ENCODE results near the gene MRPS5. TPM values are rescaled to one million over a fixed set of nuclear protein-coding genes. Genes with fewer than 3 reads are reported as not detected.

Gene MRPS5
- total RNA-seq, 1 experiment from 2014 or later: 107 TPM

GRCh38 chr2:95062242-95063085 lies 59.1 kb downstream of the MRPS5 start:
- Histone ChIP-seq H3K4me1 (ENCODE audit: insufficient read depth, low read length) (peaks cover 49% of the 10 kb centered on the region), H3K9ac (ENCODE audit: low read length) (no peak overlapping the region), H4K20me1 (ENCODE audit: low read length) (no peaks in the 10 kb centered on the region), H3K27me3 (ENCODE audit: low read length) (no peaks in the 10 kb centered on the region), H3K4me2 (ENCODE audit: low read length) (peak overlapping the region; percentile 17; the same call in 1 of the 2 replicates), H3K9me2 (replicated peaks; ENCODE audit: low read length) (no peaks in the 10 kb centered on the region), H3K36me3 (ENCODE audit: low read depth, low read length) (no peaks in the 10 kb centered on the region), H2AFZ (ENCODE audit: low read length) (peak overlapping the region; percentile 53; the same call in 1 of the 2 replicates), H3K27ac (ENCODE audit: low read length) (no peak overlapping the region), H3F3A (ENCODE audit: low read length, unreplicated experiment) (no peaks in the 10 kb centered on the region), H3K79me2 (ENCODE audit: low read length) (no peaks in the 10 kb centered on the region), H3K9me3 (ENCODE audit: low read length) (no peaks in the 10 kb centered on the region), H3K4me3 (ENCODE audit: low read length) (no peak overlapping the region)
- ChIA-PET CTCF (interaction anchor here (0.6 to 1.4 kb wide), 3 partner anchors 14 to 19 kb away, joined by 3 to 6 read pairs (median 3); no protein-coding TSS in a partner anchor), POLR2A (ENCODE audit: unreplicated experiment) (no interaction called here)
- DNase-seq: peak; percentile 56
- intact Hi-C loops (cut with micrococcal nuclease): loop anchor here (5.0 kb wide), 1 partner anchor 40 kb away; no protein-coding TSS in a partner anchor
- TF ChIP-seq CTCF (conservative IDR thresholded peaks at IDR 0.05; ENCODE audit: low read depth, low read length) (no peak), EZH2 (IDR thresholded peaks at IDR 0.05; ENCODE audit: low read length, unreplicated experiment) (no peak), EZH2phosphoT487 (IDR thresholded peaks at IDR 0.05; ENCODE audit: borderline replicate concordance, low read length) (no peak)
- peak; percentile 55 for ATAC-seq
- BruUV-seq (replicated peaks): no TSS peak

- TF ChIP-seq CTCF (conservative IDR thresholded peaks at IDR 0.05; ENCODE audit: low read depth, low read length): no peak
- no peak for TF ChIP-seq EZH2 (IDR thresholded peaks at IDR 0.05; ENCODE audit: low read length, unreplicated experiment)
- no peak for TF ChIP-seq EZH2phosphoT487 (IDR thresholded peaks at IDR 0.05; ENCODE audit: borderline replicate concordance, low read length)
- H3K79me2 ChIP-seq (ENCODE audit: low read length): no peaks in the 10 kb centered on the region
- no peak overlapping the region for H3K9ac ChIP-seq (ENCODE audit: low read length)
- ChIA-PET POLR2A (ENCODE audit: unreplicated experiment) (no interaction called here), CTCF (interaction anchor here (1.0 to 1.4 kb wide), 2 partner anchors 15 to 18 kb away, joined by 3 to 6 read pairs; no protein-coding TSS in a partner anchor)
- peaks cover 57% of the 10 kb centered on the region for H3K4me1 ChIP-seq (ENCODE audit: insufficient read depth, low read length)
- DNase-seq (no peak), ATAC-seq (no peak)
- H3K27ac ChIP-seq (ENCODE audit: low read length): no peak overlapping the region
- H3K4me3 ChIP-seq (ENCODE audit: low read length): no peak overlapping the region
- no peaks in the 10 kb centered on the region for H3K9me3 ChIP-seq (ENCODE audit: low read length)
- H3K4me2 ChIP-seq (ENCODE audit: low read length): no peak overlapping the region
- no peaks in the 10 kb centered on the region for H3K27me3 ChIP-seq (ENCODE audit: low read length)
- no peaks in the 10 kb centered on the region for H3F3A ChIP-seq (ENCODE audit: low read length, unreplicated experiment)
- H3K9me2 ChIP-seq (replicated peaks; ENCODE audit: low read length): no peaks in the 10 kb centered on the region
- no peaks in the 10 kb centered on the region for H3K36me3 ChIP-seq (ENCODE audit: low read depth, low read length)
- intact Hi-C loops (cut with micrococcal nuclease): loop anchor here (5.0 kb wide), 1 partner anchor 39 kb away; no protein-coding TSS in a partner anchor
- BruUV-seq (replicated peaks): no TSS peak
- H4K20me1 ChIP-seq (ENCODE audit: low read length): no peaks in the 10 kb centered on the region
- H2AFZ ChIP-seq (ENCODE audit: low read length): no peak overlapping the region
These were observed 59.9 kb downstream of the MRPS5 start for GRCh38 chr2:95061601-95062183.
